ENCODE data around the gene FILIP1.

DNA sequence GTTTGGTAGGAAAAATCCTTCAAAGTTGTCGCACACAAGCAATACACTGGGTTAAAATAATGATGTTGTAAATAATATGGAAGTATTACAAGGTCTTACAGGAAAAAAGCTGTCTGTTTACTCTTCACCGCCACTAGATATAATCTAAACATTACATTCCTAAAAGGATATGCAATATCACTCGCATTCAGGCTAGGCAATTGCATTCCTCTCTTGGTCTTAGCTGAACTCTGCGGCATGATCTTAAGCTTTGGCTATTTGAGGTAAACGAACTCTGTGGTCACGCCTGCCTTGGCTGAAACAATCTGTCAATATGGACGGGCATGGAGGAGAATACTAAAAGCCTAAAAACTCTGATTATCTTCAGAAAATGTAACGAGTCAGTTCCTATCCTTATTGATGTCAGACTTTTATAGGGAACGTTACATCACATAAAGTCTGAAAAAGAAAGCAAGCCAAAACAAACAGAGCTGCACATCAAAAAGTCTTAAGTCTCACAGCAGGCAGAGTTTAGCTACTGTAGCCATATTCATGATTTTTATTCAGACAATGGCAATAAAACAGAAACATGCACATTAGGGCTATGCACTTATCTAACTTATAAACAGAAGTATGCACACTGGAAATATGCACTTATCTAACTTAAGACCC lies 30.8 kb upstream of the FILIP1 start:
- no peak for TF ChIP-seq EP300 (IDR thresholded peaks at IDR 0.05)
- TF ChIP-seq POLR2A (IDR thresholded peaks at IDR 0.05), result no peak
- TF ChIP-seq, protein P1, sequence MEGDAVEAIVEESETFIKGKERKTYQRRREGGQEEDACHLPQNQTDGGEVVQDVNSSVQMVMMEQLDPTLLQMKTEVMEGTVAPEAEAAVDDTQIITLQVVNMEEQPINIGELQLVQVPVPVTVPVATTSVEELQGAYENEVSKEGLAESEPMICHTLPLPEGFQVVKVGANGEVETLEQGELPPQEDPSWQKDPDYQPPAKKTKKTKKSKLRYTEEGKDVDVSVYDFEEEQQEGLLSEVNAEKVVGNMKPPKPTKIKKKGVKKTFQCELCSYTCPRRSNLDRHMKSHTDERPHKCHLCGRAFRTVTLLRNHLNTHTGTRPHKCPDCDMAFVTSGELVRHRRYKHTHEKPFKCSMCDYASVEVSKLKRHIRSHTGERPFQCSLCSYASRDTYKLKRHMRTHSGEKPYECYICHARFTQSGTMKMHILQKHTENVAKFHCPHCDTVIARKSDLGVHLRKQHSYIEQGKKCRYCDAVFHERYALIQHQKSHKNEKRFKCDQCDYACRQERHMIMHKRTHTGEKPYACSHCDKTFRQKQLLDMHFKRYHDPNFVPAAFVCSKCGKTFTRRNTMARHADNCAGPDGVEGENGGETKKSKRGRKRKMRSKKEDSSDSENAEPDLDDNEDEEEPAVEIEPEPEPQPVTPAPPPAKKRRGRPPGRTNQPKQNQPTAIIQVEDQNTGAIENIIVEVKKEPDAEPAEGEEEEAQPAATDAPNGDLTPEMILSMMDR (IDR thresholded peaks at IDR 0.05), result no peak
- peak in 1 of 3 donors; percentile 50 for TF ChIP-seq POLR2AphosphoS5 (IDR thresholded peaks at IDR 0.05)

Data from stomach (tissue), 4 donors.